ENCODE measurements around the gene TRAF1.

DNA sequence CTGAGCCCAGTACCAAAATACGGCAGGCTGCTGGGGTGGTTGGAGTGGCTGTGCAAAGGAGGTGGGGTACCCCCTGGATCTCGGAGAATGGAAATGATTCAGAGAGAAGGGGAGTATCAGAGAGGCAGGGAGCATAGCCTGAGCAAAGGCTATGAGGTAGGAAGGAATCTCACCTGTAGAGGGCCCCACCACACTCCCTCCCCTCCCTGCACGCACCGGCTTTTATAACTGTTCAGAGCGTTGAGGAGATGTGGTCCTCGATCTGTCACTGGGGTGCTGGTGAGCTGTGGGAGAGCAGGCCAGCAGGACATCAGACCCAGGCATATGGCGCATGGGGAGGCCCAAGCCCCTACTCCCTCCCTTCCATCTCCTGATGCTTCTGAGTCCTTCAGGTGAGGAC lies 62.8 kb downstream of the TRAF1 start:
- TF ChIP-seq, protein P1, sequence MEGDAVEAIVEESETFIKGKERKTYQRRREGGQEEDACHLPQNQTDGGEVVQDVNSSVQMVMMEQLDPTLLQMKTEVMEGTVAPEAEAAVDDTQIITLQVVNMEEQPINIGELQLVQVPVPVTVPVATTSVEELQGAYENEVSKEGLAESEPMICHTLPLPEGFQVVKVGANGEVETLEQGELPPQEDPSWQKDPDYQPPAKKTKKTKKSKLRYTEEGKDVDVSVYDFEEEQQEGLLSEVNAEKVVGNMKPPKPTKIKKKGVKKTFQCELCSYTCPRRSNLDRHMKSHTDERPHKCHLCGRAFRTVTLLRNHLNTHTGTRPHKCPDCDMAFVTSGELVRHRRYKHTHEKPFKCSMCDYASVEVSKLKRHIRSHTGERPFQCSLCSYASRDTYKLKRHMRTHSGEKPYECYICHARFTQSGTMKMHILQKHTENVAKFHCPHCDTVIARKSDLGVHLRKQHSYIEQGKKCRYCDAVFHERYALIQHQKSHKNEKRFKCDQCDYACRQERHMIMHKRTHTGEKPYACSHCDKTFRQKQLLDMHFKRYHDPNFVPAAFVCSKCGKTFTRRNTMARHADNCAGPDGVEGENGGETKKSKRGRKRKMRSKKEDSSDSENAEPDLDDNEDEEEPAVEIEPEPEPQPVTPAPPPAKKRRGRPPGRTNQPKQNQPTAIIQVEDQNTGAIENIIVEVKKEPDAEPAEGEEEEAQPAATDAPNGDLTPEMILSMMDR (IDR thresholded peaks at IDR 0.05), result no peak
- TF ChIP-seq POLR2A (IDR thresholded peaks at IDR 0.05), result no peak
